GM19468 (cell line): ENCODE data around the gene KLK5.
"Not testable (repeated sequence)": the region's sequence is repeated elsewhere in the genome, so short reads cannot be mapped to it uniquely, and the experiment has no call there.

ENCODE experiments used
- ATAC-seq: cut with Tn5 transposase; IDR thresholded peaks from one replicate; pipeline ENCODE4 v1.9.1; 2021; ENCODE audit warnings: mild to moderate bottlenecking, moderate library complexity, moderate number of reproducible peaks; ENCODE audit not compliant: unreplicated experiment; ENCODE audit errors: extremely low read depth

The KLK5 gene, protein sequence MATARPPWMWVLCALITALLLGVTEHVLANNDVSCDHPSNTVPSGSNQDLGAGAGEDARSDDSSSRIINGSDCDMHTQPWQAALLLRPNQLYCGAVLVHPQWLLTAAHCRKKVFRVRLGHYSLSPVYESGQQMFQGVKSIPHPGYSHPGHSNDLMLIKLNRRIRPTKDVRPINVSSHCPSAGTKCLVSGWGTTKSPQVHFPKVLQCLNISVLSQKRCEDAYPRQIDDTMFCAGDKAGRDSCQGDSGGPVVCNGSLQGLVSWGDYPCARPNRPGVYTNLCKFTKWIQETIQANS

DNA sequence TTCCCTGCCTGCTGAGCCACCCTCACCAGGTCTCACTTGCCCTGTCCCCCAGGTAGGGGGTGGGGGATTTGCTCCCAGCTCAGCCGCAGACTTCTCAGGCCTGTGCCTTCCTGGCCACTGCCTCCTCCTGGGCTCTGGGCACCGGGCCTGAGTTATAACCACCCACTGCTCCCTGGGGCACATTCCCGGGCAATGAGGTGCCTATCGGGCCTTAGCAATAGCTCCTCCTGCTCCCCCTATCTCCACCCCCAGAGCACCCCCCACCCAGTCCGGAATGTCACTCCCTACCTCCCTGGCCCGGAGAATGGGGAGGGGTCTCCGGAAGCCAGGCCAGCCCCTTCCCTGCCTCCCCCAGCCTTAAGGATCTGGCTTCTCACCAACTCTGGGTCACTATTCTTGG, at the start of gene KLK5:
Gene KLK5 (minus strand): TSS at position 129 of the 400 bp plus-strand sequence. CDS start 381 bp downstream, outside the sequence.
- ATAC-seq: no peak

DNA sequence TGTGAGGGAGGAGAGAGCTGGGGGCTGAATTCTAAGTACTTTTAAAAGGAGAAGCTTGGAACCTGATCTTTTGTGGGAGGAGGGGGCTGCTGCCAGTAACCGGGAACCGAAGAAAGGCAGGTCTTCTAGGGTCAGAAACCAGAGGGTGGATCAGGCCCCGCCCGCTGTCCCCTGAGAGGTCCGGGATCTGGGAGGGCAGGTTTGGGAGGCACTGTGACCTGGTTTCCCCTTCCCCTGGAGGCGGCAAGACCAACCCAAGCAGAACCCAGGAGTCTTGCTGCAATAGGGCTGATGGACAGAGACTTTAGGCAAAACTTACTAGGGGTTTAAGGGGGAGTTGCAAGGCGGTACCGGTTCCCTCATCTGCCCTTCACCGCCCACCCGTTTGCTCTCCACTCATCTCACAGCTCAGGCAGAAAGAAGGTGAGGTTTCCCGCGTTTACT, 49.3 kb upstream of the KLK5 start:
- ATAC-seq: no peak

DNA sequence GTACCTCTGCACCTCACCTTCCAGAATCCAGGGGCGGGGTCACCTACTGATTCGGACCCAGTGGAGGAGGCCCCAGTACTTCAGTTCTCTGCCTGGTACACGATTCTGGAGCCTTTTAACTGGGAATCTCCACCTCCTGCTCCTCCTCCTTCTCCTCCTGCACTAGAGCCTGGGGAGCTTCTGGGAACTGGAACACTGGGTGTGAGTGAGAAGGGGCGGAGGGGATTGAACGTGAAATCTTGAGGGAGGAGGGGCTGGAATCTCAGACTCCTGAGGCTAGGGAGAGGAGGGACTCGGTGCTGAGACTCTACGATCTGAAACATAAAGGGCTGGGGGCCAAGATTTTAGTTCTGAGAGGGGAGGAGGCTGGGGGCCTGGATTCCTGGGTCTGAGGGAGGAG, 48.7 kb upstream of the KLK5 start, which contains the start of gene KLK8:
Gene KLK8 (minus strand): TSS at position 90 of the 400 bp plus-strand sequence. CDS start 437 bp downstream, outside the sequence.
- ATAC-seq: no peak

DNA sequence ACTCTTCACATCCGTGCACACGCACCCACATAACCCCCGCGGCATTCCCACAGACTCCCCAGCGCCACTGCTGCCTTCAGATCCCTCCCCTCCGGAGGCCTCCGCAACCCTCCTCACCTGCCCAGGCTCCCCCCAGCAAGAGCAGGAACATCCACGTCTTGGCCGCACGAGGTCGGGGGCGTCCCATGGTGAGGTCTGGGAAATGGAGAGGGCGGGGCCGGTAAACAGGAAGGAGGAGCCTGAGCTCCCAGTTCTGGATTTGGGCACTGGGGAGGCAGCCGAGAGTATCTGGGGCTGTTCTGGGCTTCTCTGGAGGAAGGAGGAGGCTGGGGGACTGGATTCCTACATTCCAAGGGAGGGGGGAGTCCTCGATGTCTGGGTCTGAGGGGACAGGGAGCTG, 48.1 kb upstream of the KLK5 start:
- no peak for ATAC-seq

DNA sequence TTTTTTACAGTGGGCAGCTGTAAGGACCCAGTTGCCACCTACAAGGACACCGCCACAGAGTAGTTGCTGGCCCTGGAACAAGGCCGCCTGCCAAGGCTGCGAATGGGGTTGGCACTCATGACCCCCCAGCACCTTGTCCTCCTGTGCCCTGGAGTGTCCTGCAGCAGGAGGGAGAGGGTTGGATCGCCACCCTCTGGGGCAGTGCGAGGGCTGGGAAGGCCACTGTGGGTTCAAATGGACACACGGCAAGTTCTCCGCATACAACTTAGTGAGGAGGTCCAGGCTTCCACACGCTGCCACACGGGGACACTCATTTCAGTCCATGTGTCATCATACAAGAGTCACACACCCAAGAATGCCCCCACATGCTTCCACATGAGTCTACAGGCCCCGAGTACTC, 47.6 kb upstream of the KLK5 start:
- ATAC-seq: no peak

DNA sequence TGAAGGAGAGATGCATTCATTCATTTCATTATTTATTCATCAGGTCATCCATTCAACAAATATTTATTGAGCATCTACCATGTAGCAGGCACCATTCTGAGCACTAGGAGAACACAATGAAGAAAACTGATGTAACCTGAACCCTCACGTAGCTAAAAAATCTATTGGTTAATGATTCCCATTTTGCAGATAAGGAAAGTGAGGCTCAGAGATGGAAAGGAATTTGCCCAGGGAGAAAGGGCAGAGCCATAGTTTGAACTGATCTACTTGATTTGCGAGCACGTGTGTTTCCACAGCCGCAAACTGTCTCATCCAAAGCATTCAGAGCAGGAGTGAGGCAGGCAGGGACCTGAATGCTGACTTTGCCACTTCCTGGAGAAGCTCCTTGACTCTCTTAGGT, 45.8 kb upstream of the KLK5 start:
- no peak for ATAC-seq

DNA sequence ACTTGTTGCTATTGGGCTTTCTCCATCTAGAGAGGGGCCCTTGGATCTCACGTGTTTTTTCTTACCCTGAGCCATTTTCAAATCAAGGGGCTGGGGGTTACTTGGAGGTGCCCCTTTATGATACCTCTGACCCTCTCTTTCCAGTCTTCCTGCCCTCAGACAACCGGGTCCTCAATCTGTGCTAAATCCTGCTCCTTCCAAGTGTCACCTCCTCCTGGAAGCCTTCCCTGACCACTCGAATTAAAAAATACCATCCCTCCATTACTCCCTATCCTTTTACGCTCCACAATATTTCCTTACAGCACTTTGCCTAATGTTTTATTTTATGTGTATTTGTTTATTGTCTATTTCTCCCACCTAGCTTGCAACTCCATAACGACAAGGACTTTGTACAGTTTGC, 45.2 kb upstream of the KLK5 start:
- no peak for ATAC-seq

DNA sequence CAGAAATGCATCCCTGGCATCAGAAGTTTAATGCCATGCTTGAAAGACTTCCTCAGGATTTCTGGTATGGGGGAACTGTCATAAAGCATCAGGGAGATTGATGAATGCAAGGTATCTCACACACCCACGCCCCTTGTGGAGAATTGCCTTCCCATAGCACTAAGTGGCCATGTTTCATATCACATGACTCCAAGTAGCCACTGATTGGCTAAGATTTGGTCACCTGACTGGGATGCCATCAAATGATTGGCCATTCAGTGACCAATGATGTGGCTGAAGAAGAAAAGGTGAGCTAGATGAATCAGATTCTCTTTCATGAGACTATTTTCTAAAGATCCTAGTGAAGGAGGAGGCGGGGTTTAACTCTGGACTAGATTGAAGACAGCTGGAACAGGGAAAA, 41.3 kb upstream of the KLK5 start:
- ATAC-seq: no peak

DNA sequence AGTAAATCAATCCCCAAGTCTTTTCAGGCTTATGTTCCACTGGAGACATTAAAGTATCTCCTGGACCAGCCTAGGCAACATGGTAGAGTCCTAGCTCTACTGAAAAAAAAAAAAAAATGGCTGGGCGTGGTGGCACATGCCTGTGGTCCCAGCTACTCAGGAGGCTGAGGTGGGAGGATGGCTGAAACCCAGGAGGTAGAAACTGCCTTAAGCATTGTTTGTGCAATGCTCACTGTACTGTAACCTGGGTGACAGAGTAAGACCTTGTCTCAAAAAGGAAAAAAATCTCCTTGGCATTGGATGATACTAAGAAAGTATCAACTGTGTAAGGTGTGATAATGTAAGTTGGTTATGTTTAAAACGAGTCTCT, 39.8 kb upstream of the KLK5 start:
- ATAC-seq: no peak

DNA sequence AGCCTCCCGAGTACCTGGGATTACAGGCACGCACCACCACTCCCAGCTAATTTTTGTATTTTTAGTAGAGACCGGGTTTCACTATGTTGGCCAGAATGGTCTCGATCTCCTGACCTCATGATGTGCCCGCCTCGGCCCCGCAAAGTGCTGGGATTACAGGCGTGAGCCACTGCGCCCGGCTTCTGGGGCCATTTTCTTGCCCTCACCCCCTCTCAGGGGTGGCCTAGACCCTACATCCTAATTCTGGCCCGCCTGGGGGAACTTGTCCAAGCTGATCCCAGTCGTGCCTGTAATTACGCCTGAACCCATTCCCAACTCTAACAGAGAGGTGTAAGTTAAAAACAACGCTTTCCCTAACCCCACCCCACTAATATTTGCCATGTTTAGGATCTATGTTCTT, 31.6 kb upstream of the KLK5 start:
- not testable (repeated sequence) for ATAC-seq

DNA sequence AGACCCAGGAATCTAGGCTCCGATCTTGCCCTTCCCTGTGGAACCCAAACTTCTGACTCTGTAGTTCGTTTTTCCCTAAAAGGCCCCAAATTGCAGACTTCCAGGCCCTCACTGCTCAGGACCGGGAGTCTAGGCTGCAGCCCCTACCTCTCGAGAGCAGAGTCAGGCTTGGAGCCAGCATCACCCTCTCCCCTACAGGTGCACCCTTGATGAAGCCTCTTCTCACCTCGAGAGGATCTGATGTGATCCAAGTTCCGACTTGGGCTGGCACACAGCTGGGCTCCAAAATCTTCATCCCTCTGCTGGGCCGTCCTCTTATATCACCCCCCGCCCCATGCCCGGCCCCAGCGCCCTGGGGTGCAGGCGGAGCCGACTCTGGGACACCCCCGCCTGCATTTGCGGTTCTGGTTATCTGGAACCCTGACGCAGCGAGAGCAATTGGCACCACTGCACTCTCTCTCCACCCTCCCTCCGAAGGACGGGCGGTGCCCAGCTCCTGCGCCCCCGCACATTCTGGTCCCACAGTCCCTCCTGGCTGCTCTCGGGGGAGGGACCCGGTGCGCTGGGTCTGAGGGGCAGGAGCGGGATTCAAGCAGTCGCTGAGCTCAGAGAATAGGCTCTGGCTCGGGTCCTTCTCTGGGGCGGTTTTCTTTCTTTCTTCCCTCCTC, 30.9 kb upstream of the KLK5 start, which contains the start of gene KLK7:
Gene KLK7 (minus strand): TSS at position 293 of the 668 bp plus-strand sequence. CDS start 1,518 bp downstream, outside the sequence.
- no peak for ATAC-seq

DNA sequence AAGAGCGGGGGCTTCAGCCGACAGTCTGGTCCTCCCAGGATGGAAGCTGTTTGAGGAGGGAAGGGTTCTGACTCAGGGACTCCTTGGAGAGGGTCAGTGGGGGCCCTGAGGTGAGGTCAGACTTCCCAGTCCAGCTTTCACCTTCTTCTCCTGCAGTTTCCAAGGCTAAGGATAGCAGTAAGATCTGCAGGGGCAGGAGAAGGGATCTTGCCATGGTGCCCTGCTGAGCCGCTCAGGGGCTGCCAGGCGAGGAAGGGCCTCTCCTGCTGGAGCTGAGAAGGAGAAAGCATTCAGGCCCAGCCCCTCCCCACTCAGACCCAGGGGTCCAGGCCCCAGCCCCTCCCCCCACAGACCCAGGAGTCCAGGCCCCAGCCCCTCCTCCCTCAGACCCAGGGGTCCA, 29.3 kb upstream of the KLK5 start:
- ATAC-seq: no peak

DNA sequence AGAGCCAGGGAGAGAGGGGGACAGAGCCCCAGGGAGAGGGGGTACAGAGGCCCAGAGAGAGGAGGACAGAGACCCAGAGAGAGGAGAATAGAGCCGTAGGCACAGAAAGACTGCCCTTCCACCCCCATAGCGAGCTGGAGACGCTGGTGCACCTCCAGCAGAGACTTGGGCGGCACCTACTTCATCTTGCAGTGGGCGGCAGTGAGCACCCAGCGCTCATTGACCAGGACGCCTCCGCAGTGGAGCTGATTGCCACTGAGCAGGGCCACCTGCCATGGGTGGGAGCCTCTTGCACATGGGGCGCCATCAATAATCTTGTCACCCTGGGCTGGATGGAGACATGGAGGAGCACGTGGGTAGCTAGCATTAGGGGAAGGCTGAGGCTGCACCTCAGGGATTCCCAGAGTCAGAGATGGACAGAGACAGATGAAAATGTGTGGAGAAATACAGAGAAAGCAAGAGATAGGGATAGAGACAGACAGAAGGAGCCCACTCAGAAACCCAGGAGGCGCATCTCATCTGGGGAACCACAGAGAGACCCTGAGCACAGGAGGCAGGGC, 28.8 kb upstream of the KLK5 start:
- no peak for ATAC-seq

DNA sequence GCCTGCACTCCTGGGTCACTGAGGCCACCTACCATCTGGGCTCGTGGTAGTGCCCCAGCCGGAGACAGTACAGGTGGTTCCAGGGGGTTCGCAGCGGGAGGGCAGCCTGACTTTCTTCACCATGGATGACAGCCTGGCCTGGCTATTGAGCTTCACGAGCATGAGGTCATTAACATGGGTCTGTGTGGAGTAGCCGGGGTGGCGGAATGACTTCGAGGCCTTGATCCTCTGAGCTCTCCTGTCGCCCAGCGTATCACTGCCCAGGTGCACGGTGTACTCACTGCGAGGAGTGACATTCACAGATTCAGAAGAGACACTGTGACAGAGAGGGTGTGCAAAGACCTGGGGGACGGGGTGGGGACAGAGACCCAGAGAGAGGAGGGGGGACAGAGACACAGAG, 27.4 kb upstream of the KLK5 start:
- ATAC-seq: no peak

DNA sequence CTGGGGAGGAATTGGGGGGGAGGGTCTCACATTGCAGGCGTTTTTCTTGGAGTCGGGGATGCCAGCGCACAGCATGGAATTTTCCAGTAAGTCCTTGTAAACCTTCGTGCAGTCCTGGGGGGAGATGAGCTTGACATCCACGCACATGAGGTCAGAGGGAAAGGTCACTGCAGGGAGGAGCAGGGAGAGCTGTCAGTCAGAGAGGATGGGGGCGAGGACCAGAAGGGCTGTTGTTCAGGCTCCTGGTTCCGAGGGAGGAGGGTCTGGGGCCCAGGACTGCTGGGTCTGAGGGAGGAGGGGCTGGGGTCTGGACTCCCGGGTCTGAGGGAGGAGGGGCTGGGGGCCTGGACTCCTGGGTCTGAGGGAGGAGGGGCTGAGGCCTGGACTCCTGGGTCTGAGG, 26.9 kb upstream of the KLK5 start:
- ATAC-seq: no peak

DNA sequence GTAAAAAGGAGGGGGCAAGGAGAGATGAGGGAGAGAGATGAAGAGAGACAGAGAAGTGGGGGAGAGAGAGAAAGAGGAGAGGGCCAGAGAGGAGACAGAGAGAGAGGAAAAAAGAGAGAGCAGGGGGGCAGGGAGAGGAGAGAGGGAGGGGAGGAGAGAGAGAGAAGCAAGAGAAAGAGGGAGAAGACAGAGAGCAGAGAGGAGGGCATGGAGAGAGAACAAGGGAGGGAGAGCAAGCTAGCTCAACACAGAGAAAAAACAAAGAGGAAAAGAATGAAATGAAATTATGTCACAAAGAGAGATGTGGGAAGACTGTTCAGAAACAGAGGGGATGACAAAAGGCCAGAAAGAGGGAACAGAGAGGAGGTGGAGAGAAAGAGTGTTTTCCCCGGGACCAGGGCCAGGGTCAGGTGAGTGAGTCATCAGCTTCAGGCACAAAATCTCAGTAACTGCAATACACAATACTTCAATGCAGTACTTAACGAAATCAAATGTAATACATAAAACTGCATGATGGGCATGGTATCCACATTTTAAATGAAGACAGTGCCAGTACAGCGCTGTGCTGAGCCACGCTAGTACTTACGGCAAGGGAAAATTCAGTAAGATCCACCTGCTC, 26.0 kb upstream of the KLK5 start:
- no peak for ATAC-seq

DNA sequence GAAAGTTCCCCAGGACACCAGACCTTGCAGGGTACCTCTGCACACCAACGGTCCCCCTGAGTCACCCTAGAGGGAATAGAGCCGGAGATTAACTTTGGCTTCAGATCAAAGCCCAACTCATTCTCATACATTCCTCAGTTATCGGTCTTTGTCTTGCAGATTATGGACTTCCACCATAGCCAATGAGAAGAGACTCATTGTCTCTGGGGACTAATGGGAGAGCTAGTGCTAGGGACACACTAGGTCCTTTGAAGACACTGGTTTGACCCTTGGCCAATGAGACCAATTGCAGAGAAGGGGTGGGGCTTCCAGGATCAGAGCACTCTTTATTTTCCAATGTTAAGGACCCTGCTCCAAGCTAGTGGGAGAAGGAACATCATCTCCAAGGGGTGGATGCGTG, 24.8 kb upstream of the KLK5 start:
- ATAC-seq: no peak

DNA sequence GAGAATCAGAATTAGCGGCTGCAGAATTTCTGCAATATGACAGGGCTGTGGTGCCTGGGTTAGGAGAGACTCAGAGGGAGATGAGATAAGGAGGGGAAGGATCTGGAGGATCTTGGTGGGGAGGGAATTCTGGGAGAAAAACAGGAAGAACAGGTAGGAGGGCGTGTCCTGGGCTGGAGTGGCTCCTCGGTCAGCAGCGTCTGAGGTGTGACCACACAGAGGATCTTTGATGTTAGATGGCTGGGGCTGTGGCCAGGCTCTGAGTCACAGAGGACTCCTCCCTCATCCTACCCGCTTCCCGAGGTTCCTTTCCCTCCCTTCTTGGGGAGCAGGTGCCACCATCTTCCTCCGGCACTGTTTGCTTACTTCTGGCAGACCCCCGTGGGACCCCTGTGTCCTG, 22.9 kb upstream of the KLK5 start:
- ATAC-seq: no peak

DNA sequence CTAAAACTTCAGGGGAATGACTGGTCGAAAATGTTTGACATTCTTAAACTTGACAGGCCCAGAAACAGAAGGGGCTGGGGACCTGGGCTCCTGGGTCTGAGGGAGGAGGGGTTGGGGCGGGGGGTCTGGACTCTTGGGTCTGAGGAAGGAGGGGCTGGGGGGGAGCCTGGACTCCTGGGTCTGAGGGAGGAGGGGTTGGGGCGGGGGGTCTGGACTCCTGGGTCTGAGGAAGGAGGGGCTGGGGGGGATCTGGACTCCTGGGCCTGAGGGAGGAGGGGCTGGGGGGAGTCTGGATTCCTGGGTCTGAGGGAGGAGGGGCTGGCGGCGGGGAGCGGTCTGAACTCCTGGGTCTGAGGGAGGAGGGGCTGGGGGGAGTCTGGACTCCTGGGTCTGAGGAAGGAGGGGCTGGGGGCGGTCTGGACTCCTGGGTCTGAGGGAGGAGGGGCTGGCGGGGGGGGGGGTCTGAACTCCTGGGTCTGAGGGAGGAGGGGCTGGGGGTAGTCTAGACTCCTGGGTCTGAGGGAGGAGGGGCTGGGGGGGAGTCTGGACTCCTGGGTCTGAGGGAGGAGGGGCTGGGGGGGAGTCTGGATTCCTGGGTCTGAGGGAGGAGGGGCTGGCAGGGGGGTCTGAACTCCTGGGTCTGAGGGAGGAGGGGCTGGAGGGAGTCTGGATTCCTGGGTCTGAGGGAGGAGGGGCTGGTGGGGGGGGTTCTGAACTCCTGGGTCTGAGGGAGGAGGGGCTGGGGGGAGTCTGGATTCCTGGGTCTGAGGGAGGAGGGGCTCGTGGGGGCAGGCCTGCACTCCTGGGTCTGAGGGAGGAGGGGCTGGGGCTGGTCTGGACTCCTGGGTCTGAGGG, 22.1 kb upstream of the KLK5 start:
- no peak for ATAC-seq

DNA sequence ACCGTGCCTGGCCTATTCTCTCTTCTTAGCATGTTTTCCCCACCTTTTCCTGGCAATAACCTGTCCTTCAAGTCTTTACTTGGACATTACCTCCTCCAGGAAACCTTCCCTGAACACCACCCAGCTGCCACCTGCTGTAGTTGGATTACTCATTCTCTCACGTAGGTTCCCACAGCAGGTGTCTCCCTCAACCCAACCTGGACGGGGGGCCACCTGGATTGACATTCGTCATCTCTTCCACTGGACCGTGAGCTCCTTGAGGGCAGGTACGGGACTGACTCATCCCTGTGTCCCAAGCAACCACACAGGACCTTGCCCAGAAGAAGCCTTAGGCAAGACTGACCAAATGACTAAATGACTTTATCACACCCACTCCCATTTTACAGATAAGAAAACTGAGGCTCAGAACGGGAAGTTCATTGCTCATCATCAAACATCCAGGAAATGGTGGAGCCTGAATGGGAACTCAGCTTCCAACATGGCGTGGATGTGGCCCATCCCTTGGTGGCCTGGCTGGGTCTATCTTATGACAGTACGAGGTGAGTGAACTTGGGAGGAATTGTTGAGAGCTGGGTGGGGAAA, 20.0 kb upstream of the KLK5 start:
- no peak for ATAC-seq
